Activated naive CD8-positive, alpha-beta T cell treated with anti-CD3 and anti-CD28 coated beads for 36 hours (primary cell): ENCODE measurements around the gene SIPA1. TPM values are rescaled to one million over a fixed set of nuclear protein-coding genes. Genes with fewer than 3 reads are reported as not detected.
"Not testable (repeated sequence)": the region's sequence is repeated elsewhere in the genome, so short reads cannot be mapped to it uniquely, and the experiment has no call there.

Source experiments
- DNase-seq: peaks from one replicate; pipeline ENCODE4 v3.0.0; 2021
- H3K27ac Mint-ChIP-seq: one replicate; pipeline ENCODE4 v1.8.0; 2022; ENCODE audit warnings: mild to moderate bottlenecking, moderate library complexity, mixed read lengths
- H3K27me3 Mint-ChIP-seq: one replicate; pipeline ENCODE4 v1.8.0; 2022; ENCODE audit warnings: mild to moderate bottlenecking, mixed read lengths
- H3K36me3 Mint-ChIP-seq: one replicate; pipeline ENCODE4 v1.8.0; 2021; ENCODE audit warnings: mild to moderate bottlenecking, mixed read lengths
- H3K4me1 Mint-ChIP-seq: one replicate; pipeline ENCODE4 v1.8.0; 2021; ENCODE audit warnings: mixed read lengths
- H3K4me3 Mint-ChIP-seq: one replicate; pipeline ENCODE4 v1.8.0; 2022; ENCODE audit warnings: mild to moderate bottlenecking, moderate library complexity, mixed read lengths
- H3K9me3 Mint-ChIP-seq: one replicate; pipeline ENCODE4 v1.8.0; 2022; ENCODE audit warnings: mixed read lengths
- total RNA-seq, 2 experiments: library from RNA; stranded (reverse); gene quantifications; one replicate each; pipeline ENCODE4 v1.2.3, GENCODE V29; 2021

SIPA1 gene
- total RNA-seq, 2 experiments from 2014 or later: 123 to 127 TPM

- peak overlapping the region; percentile 79 for H3K4me3 Mint-ChIP-seq
- H3K9me3 Mint-ChIP-seq: no peaks in the 10 kb centered on the region
- H3K27ac Mint-ChIP-seq: peak overlapping the region; percentile 92
- no peak for DNase-seq
- peaks cover 18% of the 10 kb centered on the region for H3K36me3 Mint-ChIP-seq
- no peaks in the 10 kb centered on the region for H3K27me3 Mint-ChIP-seq
- peaks cover 32% of the 10 kb centered on the region for H3K4me1 Mint-ChIP-seq
Observed at GRCh38 chr11:65653229-65654225, 15.6 kb downstream of the SIPA1 start.

- Mint-ChIP-seq H3K27ac (peak overlapping the region; percentile 62), H3K9me3 (no peaks in the 10 kb centered on the region), H3K36me3 (peaks cover 28% of the 10 kb centered on the region), H3K4me1 (peaks cover 41% of the 10 kb centered on the region), H3K4me3 (no peak overlapping the region), H3K27me3 (no peaks in the 10 kb centered on the region)
- no peak for DNase-seq
Observed at GRCh38 chr11:65654375-65655349, 16.8 kb downstream of the SIPA1 start.

GRCh38 chr11:65655570-65656332 is 17.9 kb downstream of the SIPA1 start:
- Mint-ChIP-seq H3K9me3 (no peaks in the 10 kb centered on the region), H3K36me3 (peaks cover 35% of the 10 kb centered on the region), H3K27ac (peak overlapping the region; percentile 62), H3K27me3 (no peaks in the 10 kb centered on the region), H3K4me3 (no peak overlapping the region), H3K4me1 (peaks cover 49% of the 10 kb centered on the region)
- DNase-seq: no peak

GRCh38 chr11:65657426-65657825 is 19.5 kb downstream of the SIPA1 start:
- no peak for DNase-seq
- Mint-ChIP-seq H3K9me3 (no peaks in the 10 kb centered on the region), H3K36me3 (peaks cover 36% of the 10 kb centered on the region), H3K27me3 (no peaks in the 10 kb centered on the region), H3K4me1 (peaks cover 42% of the 10 kb centered on the region), H3K4me3 (no peak overlapping the region), H3K27ac (peak overlapping the region; percentile 5)

- Mint-ChIP-seq H3K9me3 (no peaks in the 10 kb centered on the region), H3K27ac (peak overlapping the region; percentile 77), H3K4me1 (peaks cover 35% of the 10 kb centered on the region), H3K4me3 (peak overlapping the region; percentile 8), H3K27me3 (no peaks in the 10 kb centered on the region), H3K36me3 (peaks cover 36% of the 10 kb centered on the region)
- DNase-seq: no peak
Observed at GRCh38 chr11:65658174-65659021, 20.5 kb downstream of the SIPA1 start.

- no peaks in the 10 kb centered on the region for H3K9me3 Mint-ChIP-seq
- peaks cover 29% of the 10 kb centered on the region for H3K36me3 Mint-ChIP-seq
- no peak for DNase-seq
- H3K27ac Mint-ChIP-seq: peak overlapping the region; percentile 66
- peaks cover 33% of the 10 kb centered on the region for H3K4me1 Mint-ChIP-seq
- peak overlapping the region; percentile 16 for H3K4me3 Mint-ChIP-seq
- H3K27me3 Mint-ChIP-seq: no peaks in the 10 kb centered on the region
Observed at GRCh38 chr11:65660038-65660437, 22.1 kb downstream of the SIPA1 start.

GRCh38 chr11:65660908-65661307 is 23.0 kb downstream of the SIPA1 start:
- not testable (repeated sequence) for H3K27me3 Mint-ChIP-seq, DNase-seq, H3K9me3 Mint-ChIP-seq
- peaks cover 27% of the 10 kb centered on the region for H3K36me3 Mint-ChIP-seq
- peak overlapping the region; percentile 51 for H3K27ac Mint-ChIP-seq
- H3K4me1 Mint-ChIP-seq: peaks cover 30% of the 10 kb centered on the region
- peak overlapping the region; percentile 86 for H3K4me3 Mint-ChIP-seq

- H3K4me1 Mint-ChIP-seq: peaks cover 30% of the 10 kb centered on the region
- H3K27me3 Mint-ChIP-seq: no peaks in the 10 kb centered on the region
- no peaks in the 10 kb centered on the region for H3K9me3 Mint-ChIP-seq
- DNase-seq: no peak
- peak overlapping the region; percentile 75 for H3K27ac Mint-ChIP-seq
- peaks cover 27% of the 10 kb centered on the region for H3K36me3 Mint-ChIP-seq
- peak overlapping the region; percentile 86 for H3K4me3 Mint-ChIP-seq
Observed at GRCh38 chr11:65661599-65662246, 23.8 kb downstream of the SIPA1 start.

- peak overlapping the region; percentile 86 for H3K4me3 Mint-ChIP-seq
- no peak for DNase-seq
- peaks cover 30% of the 10 kb centered on the region for H3K4me1 Mint-ChIP-seq
- H3K27me3 Mint-ChIP-seq: no peaks in the 10 kb centered on the region
- peaks cover 25% of the 10 kb centered on the region for H3K36me3 Mint-ChIP-seq
- no peaks in the 10 kb centered on the region for H3K9me3 Mint-ChIP-seq
- H3K27ac Mint-ChIP-seq: peak overlapping the region; percentile 75
Observed at GRCh38 chr11:65662247-65662798, 24.4 kb downstream of the SIPA1 start.

GRCh38 chr11:65662799-65663638 is 25.1 kb downstream of the SIPA1 start, which contains the start of gene RELA:
RELA (minus strand) TSS chr11:65662916; CDS start chr11:65662832, 84 bp downstream.
- peaks cover 23% of the 10 kb centered on the region for H3K36me3 Mint-ChIP-seq
- peak; percentile 97 for DNase-seq
- H3K9me3 Mint-ChIP-seq: no peaks in the 10 kb centered on the region
- H3K4me1 Mint-ChIP-seq: peaks cover 30% of the 10 kb centered on the region
- no peaks in the 10 kb centered on the region for H3K27me3 Mint-ChIP-seq
- H3K27ac Mint-ChIP-seq: peak within 1 kb of the TSS; percentile 95
- H3K4me3 Mint-ChIP-seq: peak within 1 kb of the TSS; percentile 89

- Mint-ChIP-seq H3K4me1 (peaks cover 27% of the 10 kb centered on the region), H3K27me3 (no peaks in the 10 kb centered on the region), H3K27ac (peak overlapping the region; percentile 95), H3K9me3 (no peaks in the 10 kb centered on the region), H3K36me3 (peaks cover 19% of the 10 kb centered on the region), H3K4me3 (peak overlapping the region; percentile 89)
- peak; percentile 55 for DNase-seq
Observed at GRCh38 chr11:65663639-65664200, 25.8 kb downstream of the SIPA1 start.
